Activated gamma-delta T cell treated with anti-CD3 and anti-CD28 coated beads, Interleukin-2, amount 50 U/mL, for 16 hours (primary cell): ENCODE data around the gene ACSL4.
"Not testable (repeated sequence)": the region's sequence is repeated elsewhere in the genome, so short reads cannot be mapped to it uniquely, and the experiment has no call there.

ENCODE experiments used
- DNase-seq: peaks from one replicate; pipeline ENCODE4 v3.0.0-alpha.2; 2020; ENCODE audit warnings: low read depth

The ACSL4 gene

DNA sequence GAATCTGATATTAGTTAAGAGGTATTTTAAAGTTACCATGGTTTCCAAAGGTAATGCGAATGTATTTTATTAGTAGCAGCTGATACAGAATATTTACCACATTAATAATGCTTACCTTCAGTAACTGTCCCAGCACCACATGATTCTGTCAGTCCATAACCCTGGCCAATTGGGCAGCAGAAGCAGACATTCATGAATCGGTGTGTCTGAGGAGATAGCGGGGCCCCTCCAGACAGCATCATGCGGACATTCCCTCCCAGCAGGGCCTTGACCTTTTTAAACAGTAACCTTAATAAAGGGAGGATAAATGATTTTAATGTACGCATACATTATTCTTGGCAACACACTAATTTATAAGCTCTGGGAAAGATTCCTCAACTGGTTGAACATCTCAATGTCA lies 65.1 kb downstream of the ACSL4 start:
- no peak for DNase-seq

DNA sequence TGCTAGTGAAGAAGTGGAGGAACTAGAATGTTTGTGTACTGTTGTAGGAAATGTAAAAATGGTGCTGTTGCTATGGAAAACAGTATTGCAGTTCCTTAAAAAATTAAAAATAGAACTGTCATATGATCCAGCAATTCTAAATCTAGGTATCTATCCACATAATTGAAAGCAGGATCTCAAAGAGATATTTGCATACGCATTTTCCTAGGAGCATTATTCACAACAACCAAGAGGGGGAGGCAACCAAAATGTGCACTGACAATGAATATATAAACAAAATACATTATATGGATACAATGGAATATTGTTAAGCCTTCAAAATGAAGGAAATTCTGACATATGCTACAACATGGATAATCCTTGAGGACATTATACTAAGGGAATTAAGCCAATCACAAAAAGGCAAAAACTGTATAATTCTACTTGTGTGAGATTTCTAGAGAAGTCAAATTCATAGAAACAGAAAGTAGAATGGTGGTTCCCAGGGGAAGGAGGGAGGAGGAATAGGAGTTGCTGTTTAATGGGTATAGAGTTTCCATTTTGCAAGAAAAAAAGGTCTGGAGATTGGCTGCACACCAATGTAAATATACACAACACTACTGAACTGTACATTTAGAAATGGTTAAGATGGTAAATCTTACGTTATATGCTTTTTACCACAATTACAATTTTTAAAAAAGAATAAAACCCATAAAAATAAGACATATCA lies 72.5 kb downstream of the ACSL4 start:
- DNase-seq: no peak

- no peak for DNase-seq
These were observed 74.7 kb downstream of the ACSL4 start for GRCh38 chrX:109658391-109658790.

DNA sequence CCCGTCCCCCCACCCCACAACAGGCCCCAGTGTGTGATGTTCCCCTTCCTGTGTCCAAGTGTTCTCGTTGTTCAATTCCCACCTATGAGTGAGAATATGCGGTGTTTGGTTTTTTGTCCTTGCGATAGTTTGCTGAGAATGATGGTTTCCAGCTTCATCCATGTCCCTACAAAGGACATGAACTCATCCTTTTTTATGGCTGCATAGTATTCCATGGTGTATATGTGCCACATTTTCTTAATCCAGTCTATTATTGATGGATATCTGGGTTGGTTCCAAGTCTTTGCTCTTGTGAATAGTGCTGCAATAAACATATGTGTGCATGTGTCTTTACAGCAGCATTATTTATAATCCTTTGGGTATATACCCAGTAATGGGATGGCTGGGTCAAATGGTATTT lies 75.7 kb downstream of the ACSL4 start:
- DNase-seq: not testable (repeated sequence)

- DNase-seq: no peak
These were observed 76.3 kb downstream of the ACSL4 start for GRCh38 chrX:109656774-109657173.

GRCh38 chrX:109655502-109656201 lies 77.4 kb downstream of the ACSL4 start:
- DNase-seq: no peak

DNA sequence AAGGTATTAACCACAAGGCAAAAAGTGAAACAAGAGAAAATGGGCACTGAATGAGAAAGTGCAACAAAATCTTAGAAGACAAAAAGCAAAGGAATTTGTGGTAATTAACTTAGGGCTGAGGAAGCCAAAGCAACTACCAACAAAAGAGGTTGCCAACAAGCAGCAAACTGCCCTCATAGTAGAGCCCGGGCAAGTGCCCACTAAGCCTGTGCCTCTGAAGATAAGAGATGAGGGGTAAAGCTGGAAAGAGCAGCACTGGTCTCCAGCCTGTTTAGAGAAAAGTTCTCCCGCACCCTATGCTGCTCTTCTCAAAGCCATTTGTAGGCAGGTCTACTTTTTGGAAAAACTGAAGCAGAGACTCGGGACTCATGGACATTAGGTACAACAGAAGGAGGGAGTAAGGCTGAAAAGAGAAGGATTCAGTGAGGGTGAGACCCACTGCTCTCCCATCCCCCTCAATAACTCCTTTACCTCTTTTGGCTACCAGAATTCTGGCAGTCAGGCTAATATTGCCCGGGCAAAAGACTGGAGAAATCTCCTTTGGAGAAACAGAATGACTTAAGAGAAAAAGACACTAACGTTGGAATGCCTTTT lies 78.4 kb downstream of the ACSL4 start:
- no peak for DNase-seq

- DNase-seq: not testable (repeated sequence)
These were observed 88.4 kb downstream of the ACSL4 start for GRCh38 chrX:109644671-109645070.

GRCh38 chrX:109643687-109644086 lies 89.4 kb downstream of the ACSL4 start:
- DNase-seq: no peak

DNA sequence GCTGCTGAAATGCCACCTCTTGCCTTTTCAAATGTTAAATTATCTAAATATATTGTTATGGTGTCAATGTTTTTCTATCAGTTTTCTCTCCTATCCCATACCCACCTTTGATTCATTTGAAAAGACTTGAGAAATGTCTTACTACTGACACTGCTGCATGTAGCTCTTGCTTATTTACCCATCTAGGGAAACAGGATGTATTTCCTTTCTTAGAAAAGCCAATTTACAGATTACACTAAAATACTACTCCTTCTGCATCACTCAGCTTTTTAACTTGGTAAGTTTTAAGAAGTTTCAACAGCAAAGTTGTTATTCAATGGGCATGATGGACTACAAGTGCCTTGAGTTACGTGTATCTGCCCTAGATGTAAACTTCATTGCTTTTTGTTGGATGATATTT lies 94.9 kb downstream of the ACSL4 start:
- no peak for DNase-seq

- not testable (repeated sequence) for DNase-seq
These were observed 95.6 kb downstream of the ACSL4 start for GRCh38 chrX:109637477-109637876.

- no peak for DNase-seq
These were observed 97.9 kb downstream of the ACSL4 start for GRCh38 chrX:109635146-109635545.

- no peak for DNase-seq
These were observed 100.1 kb downstream of the ACSL4 start for GRCh38 chrX:109632906-109633504.

GRCh38 chrX:109629310-109629709 lies 103.7 kb downstream of the ACSL4 start:
- DNase-seq: no peak

- DNase-seq: no peak
These were observed 106.4 kb downstream of the ACSL4 start for GRCh38 chrX:109626637-109627036.

- DNase-seq: no peak
These were observed 108.1 kb downstream of the ACSL4 start, which contains the start of gene KCNE5 for GRCh38 chrX:109624641-109625616. TSS of gene KCNE5 (minus strand) at chrX:109625172. CDS start at chrX:109625020, 152 bp downstream.

- no peak for DNase-seq
These were observed 109.1 kb downstream of the ACSL4 start for GRCh38 chrX:109623997-109624396.

- no peak for DNase-seq
These were observed 110.8 kb downstream of the ACSL4 start for GRCh38 chrX:109622270-109622669.

DNA sequence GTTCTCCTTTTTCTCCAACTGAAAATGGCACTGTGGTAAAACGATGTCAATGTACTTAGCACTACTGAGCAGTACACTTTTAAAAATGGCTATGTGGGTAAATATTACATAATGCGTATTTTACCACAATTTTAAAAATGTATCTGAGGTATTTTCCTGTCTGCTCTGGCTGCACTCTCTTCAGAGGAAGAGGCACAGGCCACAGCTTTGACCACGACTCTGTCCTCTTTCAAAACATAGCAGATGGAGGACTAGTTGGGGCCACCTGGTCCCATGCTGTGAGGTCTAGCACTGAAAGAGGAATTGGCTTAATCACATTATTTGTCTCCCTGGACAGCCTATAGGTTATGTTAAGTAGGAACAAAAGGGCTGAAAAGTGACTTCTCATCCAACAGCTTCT lies 113.3 kb downstream of the ACSL4 start:
- no peak for DNase-seq

GRCh38 chrX:109614951-109615350 lies 118.1 kb downstream of the ACSL4 start:
- DNase-seq: no peak

DNA sequence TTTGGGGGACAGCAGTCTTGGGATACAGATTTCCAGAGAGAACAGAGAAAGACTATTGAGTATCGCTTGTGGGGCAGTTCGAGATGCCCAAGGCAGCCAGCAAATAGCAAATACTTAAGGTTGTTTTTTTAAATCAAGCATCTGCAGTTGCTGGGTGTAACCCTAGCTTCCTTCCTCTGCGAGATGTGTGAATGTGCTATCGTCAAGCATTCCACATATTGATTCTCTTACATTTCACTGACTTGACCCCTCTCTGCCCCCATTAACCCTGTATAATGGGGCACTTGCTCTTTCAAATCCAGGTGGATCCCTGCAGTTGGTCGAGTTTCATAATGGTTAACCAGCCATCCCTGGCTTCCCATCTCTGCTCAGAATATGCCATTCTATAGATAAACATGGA lies 131.6 kb downstream of the ACSL4 start:
- no peak for DNase-seq

GRCh38 chrX:109600237-109600651 lies 132.8 kb downstream of the ACSL4 start:
- DNase-seq: no peak
